Raji (cell line): ENCODE results near the gene NEDD4.

Source experiments
- POLR2A ChIP-seq: IDR thresholded peaks from 2 replicates; pipeline ENCODE4 v1.6.1; 2011; ENCODE audit warnings: low read depth, low read length, control low read depth; ENCODE audit not compliant: insufficient read depth

Gene NEDD4

GRCh38 chr15:55977231-55977630 is 16.2 kb downstream of the NEDD4 start:
- no peak for TF ChIP-seq POLR2A

DNA sequence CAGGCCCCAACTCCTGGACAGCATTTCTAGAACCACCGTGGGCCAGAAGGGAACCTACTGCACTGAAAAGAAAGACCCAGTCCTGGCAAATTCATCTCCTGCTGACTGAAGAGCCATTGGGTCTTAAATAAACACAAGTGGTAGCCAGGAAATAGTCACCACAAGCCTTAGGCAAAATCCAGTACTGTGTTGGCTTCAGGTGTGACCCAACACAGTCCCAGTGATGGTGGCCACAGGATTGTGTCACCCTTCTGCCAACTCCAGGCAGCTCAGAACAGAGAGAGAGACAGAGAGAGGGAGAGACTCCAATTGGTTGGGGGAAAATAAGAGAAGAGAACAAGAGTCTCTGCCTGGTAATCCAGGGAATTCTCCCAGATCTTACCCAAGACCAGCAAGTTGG is 23.1 kb downstream of the NEDD4 start:
- no peak for TF ChIP-seq POLR2A

DNA sequence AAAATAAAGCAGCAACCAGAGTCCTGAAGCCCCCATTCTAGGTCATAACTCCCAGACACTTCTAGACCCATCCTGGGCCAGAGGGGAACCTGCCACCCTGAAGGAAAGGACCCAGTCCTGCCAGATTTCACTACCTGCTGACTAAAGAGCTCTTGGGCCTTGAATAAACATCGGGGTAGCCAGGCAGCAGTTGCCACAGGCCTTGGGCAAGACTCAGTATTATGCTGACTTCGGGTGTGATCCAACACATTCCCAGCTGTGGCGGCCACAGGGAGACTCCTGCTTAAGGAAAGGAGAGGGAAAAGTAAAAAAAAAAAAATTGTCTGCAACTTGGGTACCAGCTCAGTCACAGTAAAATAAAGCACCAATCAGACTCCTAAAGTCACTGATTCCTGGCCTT is 23.8 kb downstream of the NEDD4 start:
- TF ChIP-seq POLR2A: no peak

GRCh38 chr15:55968923-55969322 is 24.5 kb downstream of the NEDD4 start:
- no peak for TF ChIP-seq POLR2A

DNA sequence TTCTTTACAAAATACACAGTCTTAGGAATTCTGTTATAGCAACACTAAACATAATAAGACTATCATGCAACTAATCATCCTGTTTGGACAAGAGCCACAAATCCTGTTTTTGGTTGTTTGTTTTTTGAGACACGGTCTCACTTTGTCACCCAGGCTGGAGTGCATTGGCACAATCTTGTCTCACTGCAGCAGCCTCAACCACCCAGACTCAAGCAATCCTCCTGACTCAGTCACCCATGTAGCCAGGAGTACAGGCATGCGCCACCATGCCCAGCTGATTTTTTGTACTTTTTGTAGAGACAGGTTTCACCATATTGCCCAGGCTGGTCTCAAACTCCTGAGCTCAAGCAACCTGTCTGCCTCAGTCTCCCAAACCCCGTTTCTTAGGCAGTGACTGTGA is 28.3 kb downstream of the NEDD4 start:
- no peak for TF ChIP-seq POLR2A

DNA sequence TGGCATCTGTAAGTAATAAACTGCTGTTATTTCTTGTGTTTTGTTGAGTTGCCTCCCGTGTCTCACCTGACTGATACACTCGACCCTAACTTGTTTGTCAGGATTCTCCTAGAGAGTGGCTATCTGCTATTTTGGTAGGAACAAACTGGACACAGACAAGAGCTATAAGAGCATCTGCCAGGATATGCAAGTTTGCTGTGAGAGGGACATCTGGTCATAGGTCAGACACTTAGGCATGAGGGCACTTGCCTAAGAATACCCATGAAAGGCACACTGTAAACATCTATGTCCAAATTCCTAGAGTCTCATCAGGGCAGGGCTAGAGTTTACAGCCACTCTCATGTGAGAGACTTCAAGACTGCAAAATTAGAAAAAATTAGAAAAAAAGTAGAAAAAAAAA is 32.5 kb downstream of the NEDD4 start:
- TF ChIP-seq POLR2A: no peak

- TF ChIP-seq POLR2A: no peak
Measured at GRCh38 chr15:55959744-55960447, 33.5 kb downstream of the NEDD4 start.

- no peak for TF ChIP-seq POLR2A
Measured at GRCh38 chr15:55958349-55958748, 35.1 kb downstream of the NEDD4 start.

GRCh38 chr15:55954862-55955605 is 38.4 kb downstream of the NEDD4 start:
- TF ChIP-seq POLR2A: no peak

GRCh38 chr15:55942332-55942731 is 51.1 kb downstream of the NEDD4 start:
- no peak for TF ChIP-seq POLR2A

DNA sequence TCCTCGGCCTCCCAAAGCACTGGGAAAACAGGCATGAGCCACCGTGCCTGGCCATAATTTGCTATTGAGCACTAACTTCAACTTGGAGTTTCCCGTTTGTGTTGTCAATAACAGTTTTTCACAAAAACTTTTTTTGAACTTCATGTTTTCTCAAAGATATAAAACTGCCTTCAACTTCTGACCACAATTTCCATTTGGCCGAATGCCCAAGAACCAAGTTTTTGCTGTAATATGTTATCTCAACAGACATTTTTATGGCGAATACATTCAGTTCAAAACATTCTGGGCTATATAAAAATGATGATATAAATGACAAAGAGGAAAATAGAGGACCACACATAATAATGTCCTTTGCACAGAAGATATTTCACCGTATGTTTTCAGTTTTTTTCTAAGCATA is 56.4 kb downstream of the NEDD4 start:
- no peak for TF ChIP-seq POLR2A

GRCh38 chr15:55928955-55929354 is 64.5 kb downstream of the NEDD4 start:
- TF ChIP-seq POLR2A: no peak

DNA sequence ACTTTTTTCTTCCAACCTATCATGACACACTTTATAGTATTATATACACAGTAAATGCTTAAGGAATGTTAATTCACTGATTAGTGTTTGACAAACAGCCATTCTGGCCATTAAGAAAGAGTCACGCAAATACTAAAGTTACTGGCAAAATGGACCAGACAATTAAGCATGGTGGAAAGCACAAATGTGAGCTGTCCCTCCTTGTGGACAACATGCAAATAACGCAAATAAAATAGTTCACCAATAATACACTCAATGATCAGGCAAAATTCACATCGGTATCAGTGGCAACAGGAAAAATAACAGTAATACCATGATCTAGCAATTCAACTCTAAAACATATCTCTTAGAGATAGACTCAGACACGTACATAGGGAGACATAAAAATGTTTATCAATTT is 71.7 kb downstream of the NEDD4 start:
- TF ChIP-seq POLR2A: no peak

- no peak for TF ChIP-seq POLR2A
Measured at GRCh38 chr15:55917881-55918296, 75.5 kb downstream of the NEDD4 start.

- TF ChIP-seq POLR2A: no peak
Measured at GRCh38 chr15:55916666-55917409, 76.6 kb downstream of the NEDD4 start.
